Smooth muscle cell (in vitro differentiated cells): ENCODE results near the gene NIM1K. TPM values are rescaled to one million over a fixed set of nuclear protein-coding genes. Genes with fewer than 3 reads are reported as not detected.

ENCODE experiments used
- DNase-seq: peaks from one replicate; lab custom pipeline; 2025; ENCODE audit not compliant: unreplicated experiment; lab: John Stamatoyannopoulos, UW
- H2AFZ ChIP-seq: fragments of 200-600 bp; sonication (generic); 2 replicates; pipeline ENCODE4 v1.6.0; 2016; ENCODE audit warnings: antibody characterized with exemption, low read depth, mild to moderate bottlenecking
- H3F3A ChIP-seq: fragments of 200-600 bp; sonication (generic); 2 replicates; pipeline ENCODE4 v1.6.0; 2017; ENCODE audit warnings: antibody characterized with exemption, low read depth
- H3K27ac ChIP-seq: fragments of 200-600 bp; sonication (generic); 2 replicates; pipeline ENCODE4 v1.5.1; 2016; ENCODE audit warnings: low read depth, mild to moderate bottlenecking
- H3K27me3 ChIP-seq: fragments of 200-600 bp; sonication (generic); 2 replicates; pipeline ENCODE4 v1.6.1; 2016; ENCODE audit warnings: low read depth, mild to moderate bottlenecking
- H3K36me3 ChIP-seq: fragments of 200-600 bp; sonication (generic); 2 replicates; pipeline ENCODE4 v1.5.1; 2016; ENCODE audit warnings: low read depth
- H3K4me1 ChIP-seq: fragments of 200-600 bp; sonication (generic); 2 replicates; pipeline ENCODE4 v1.5.1; 2016; ENCODE audit warnings: low read depth
- H3K4me2 ChIP-seq: fragments of 200-600 bp; sonication (generic); 2 replicates; pipeline ENCODE4 v1.6.0; 2016; ENCODE audit warnings: mild to moderate bottlenecking
- H3K4me3 ChIP-seq: fragments of 200-600 bp; sonication (generic); 2 replicates; pipeline ENCODE4 v1.5.1; 2016; ENCODE audit warnings: mild to moderate bottlenecking
- H3K79me2 ChIP-seq: fragments of 200-600 bp; sonication (generic); 2 replicates; pipeline ENCODE4 v1.6.0; 2016; ENCODE audit warnings: low read depth, mild to moderate bottlenecking
- H3K9ac ChIP-seq: fragments of 200-600 bp; sonication (generic); 2 replicates; pipeline ENCODE4 v1.6.0; 2016; ENCODE audit warnings: low read depth
- H3K9me3 ChIP-seq: fragments of 200-600 bp; sonication (generic); replicated peaks from 2 replicates; pipeline ENCODE4 v1.5.1; 2016; ENCODE audit warnings: low read depth
- H4K20me1 ChIP-seq: fragments of 200-600 bp; sonication (generic); 2 replicates; pipeline ENCODE4 v1.6.0; 2016; ENCODE audit warnings: low read depth
- CTCF ChIP-seq: fragments of 200-600 bp; sonication (generic); IDR thresholded peaks from 2 replicates; pipeline ENCODE4 v1.5.1; 2017; ENCODE audit warnings: borderline replicate concordance, mild to moderate bottlenecking, antibody characterized with exemption; ENCODE audit not compliant: insufficient read depth, poor library complexity, severe bottlenecking
- WGBS: methylation state at CpG from one replicate; pipeline ENCODE4 v1.1.7; 2016; ENCODE audit warnings: low lambda C conversion rate; 5-methylcytosine and 5-hydroxymethylcytosine counted together
- polyA plus RNA-seq: library from polyadenylated mRNA; unstranded; fragments of >200 nt; fragmentation: Nextera tagmentation; extraction: Ambion mirVana; gene quantifications from 2 replicates; pipeline ENCODE4 v1.2.1, GENCODE V29; 2016
- total RNA-seq: library from RNA; depleted of rRNA; stranded (reverse); fragments of >200 nt; gene quantifications from 2 replicates; pipeline ENCODE4 v1.2.3, GENCODE V29; 2014

The NIM1K gene
- total and polyA plus RNA-seq, 2 experiments from 2014 or later: 0.17 to 0.54 TPM

- Histone ChIP-seq H3F3A (peaks cover 7% of the 10 kb centered on the region), H3K4me3 (peak overlapping the region; percentile 89), H4K20me1 (peaks cover 85% of the 10 kb centered on the region), H3K36me3 (no peaks in the 10 kb centered on the region), H3K4me2 (peak overlapping the region; percentile 88), H3K27me3 (no peaks in the 10 kb centered on the region), H2AFZ (no peak overlapping the region), H3K4me1 (peaks cover 51% of the 10 kb centered on the region), H3K79me2 (peaks cover 85% of the 10 kb centered on the region), H3K9me3 (no peaks in the 10 kb centered on the region), H3K9ac (no peak overlapping the region), H3K27ac (peak overlapping the region; percentile 20)
- TF ChIP-seq CTCF: no peak
- no peak for DNase-seq
Observed at GRCh38 chr5:43309637-43310036, 117.6 kb downstream of the NIM1K start.

GRCh38 chr5:43312076-43312661, 120.1 kb downstream of the NIM1K start:
- Histone ChIP-seq H3K36me3 (no peaks in the 10 kb centered on the region), H3K79me2 (peaks cover 60% of the 10 kb centered on the region), H3K4me1 (peaks cover 48% of the 10 kb centered on the region), H2AFZ (no peak overlapping the region), H3K4me2 (peak overlapping the region; percentile 88), H3K27me3 (no peaks in the 10 kb centered on the region), H3F3A (peaks cover 7% of the 10 kb centered on the region), H3K9me3 (no peaks in the 10 kb centered on the region), H3K27ac (peak overlapping the region; percentile 90), H3K4me3 (peak overlapping the region; percentile 89), H4K20me1 (peaks cover 59% of the 10 kb centered on the region), H3K9ac (peak overlapping the region; percentile 95)
- DNase-seq: no peak
- TF ChIP-seq CTCF: no peak
- WGBS: 10% methylated on average over 6 of the region's 6 CpGs

- H3K79me2 ChIP-seq: peaks cover 55% of the 10 kb centered on the region
- peak overlapping the region; percentile 95 for H3K9ac ChIP-seq
- no peaks in the 10 kb centered on the region for H3K27me3 ChIP-seq
- no peak for TF ChIP-seq CTCF
- H3K36me3 ChIP-seq: no peaks in the 10 kb centered on the region
- peaks cover 7% of the 10 kb centered on the region for H3F3A ChIP-seq
- no peaks in the 10 kb centered on the region for H3K9me3 ChIP-seq
- no peak overlapping the region for H2AFZ ChIP-seq
- H3K4me1 ChIP-seq: peaks cover 48% of the 10 kb centered on the region
- H3K4me2 ChIP-seq: peak overlapping the region; percentile 88
- peaks cover 54% of the 10 kb centered on the region for H4K20me1 ChIP-seq
- no peak for DNase-seq
- WGBS: under 1% methylated on average over 9 of the region's 9 CpGs
- peak overlapping the region; percentile 89 for H3K4me3 ChIP-seq
- peak overlapping the region; percentile 90 for H3K27ac ChIP-seq
Observed at GRCh38 chr5:43312699-43313034, 120.6 kb downstream of the NIM1K start.

GRCh38 chr5:43313035-43313853, 121.2 kb downstream of the NIM1K start, which contains the start of gene HMGCS1:
Gene HMGCS1, minus strand, starts transcription at chr5:43313412. Its CDS starts 14,447 bp downstream, at chr5:43298965.
- H3K79me2 ChIP-seq: peaks cover 49% of the 10 kb centered on the region
- H3K4me1 ChIP-seq: peaks cover 45% of the 10 kb centered on the region
- H3F3A ChIP-seq: peaks cover 7% of the 10 kb centered on the region
- peak within 1 kb of the TSS; percentile 99 for H3K27ac ChIP-seq
- no peaks in the 10 kb centered on the region for H3K27me3 ChIP-seq
- WGBS: 1% methylated on average over 62 of the region's 70 CpGs
- H3K4me2 ChIP-seq: peak within 1 kb of the TSS; percentile 88
- DNase-seq: peak; percentile 92
- H3K9ac ChIP-seq: peak within 1 kb of the TSS; percentile 95
- H3K36me3 ChIP-seq: no peaks in the 10 kb centered on the region
- no peak for TF ChIP-seq CTCF
- peak within 1 kb of the TSS; percentile 89 for H3K4me3 ChIP-seq
- H4K20me1 ChIP-seq: peaks cover 49% of the 10 kb centered on the region
- no peaks in the 10 kb centered on the region for H3K9me3 ChIP-seq
- H2AFZ ChIP-seq: peak within 1 kb of the TSS; percentile 87
